Stimulated activated naive CD8-positive, alpha-beta T cell treated with anti-CD3 and anti-CD28 coated beads, Interleukin-15, amount 100 ng/mL, for 72 hours (primary cell): ENCODE results near the gene WIPI1.

Experiments used
- ATAC-seq: fragments of 150-1000 bp; cut with Tn5 transposase; 2 replicates; pipeline ENCODE4 v1.10.0; 2021; ENCODE audit warnings: mild to moderate bottlenecking, moderate library complexity
- DNase-seq, 2 donors: peaks; one replicate each; pipeline ENCODE4 v3.0.0; 2021 to 2022
- H3K27ac Mint-ChIP-seq, 2 donors: one replicate each; pipeline ENCODE4 v1.8.0; 2022; ENCODE audit warnings: mild to moderate bottlenecking in 2 of 2, mixed read lengths in 2 of 2, moderate library complexity in 2 of 2
- H3K27me3 Mint-ChIP-seq: one replicate; pipeline ENCODE4 v1.8.0; 2022; ENCODE audit warnings: mixed read lengths
- H3K4me1 Mint-ChIP-seq: one replicate; pipeline ENCODE4 v1.8.0; 2022; ENCODE audit warnings: mild to moderate bottlenecking, mixed read lengths
- H3K4me3 Mint-ChIP-seq, 2 donors: one replicate each; pipeline ENCODE4 v1.8.0; 2022; ENCODE audit warnings: mild to moderate bottlenecking in 2 of 2, mixed read lengths in 2 of 2, moderate library complexity in 1 of 2
- H3K9me3 Mint-ChIP-seq, 2 donors: one replicate each; pipeline ENCODE4 v1.8.0; 2022; ENCODE audit warnings: mixed read lengths in 2 of 2

The WIPI1 gene

GRCh38 chr17:68433911-68434508 lies 23.3 kb downstream of the WIPI1 start:
- ATAC-seq (no peak), DNase-seq (no peak)
- Mint-ChIP-seq H3K27me3 (no peaks in the 10 kb centered on the region), H3K9me3 (no peaks in the 10 kb centered on the region), H3K27ac (no peak overlapping the region), H3K4me1 (peaks cover 49% of the 10 kb centered on the region), H3K4me3 (no peak overlapping the region)

DNA sequence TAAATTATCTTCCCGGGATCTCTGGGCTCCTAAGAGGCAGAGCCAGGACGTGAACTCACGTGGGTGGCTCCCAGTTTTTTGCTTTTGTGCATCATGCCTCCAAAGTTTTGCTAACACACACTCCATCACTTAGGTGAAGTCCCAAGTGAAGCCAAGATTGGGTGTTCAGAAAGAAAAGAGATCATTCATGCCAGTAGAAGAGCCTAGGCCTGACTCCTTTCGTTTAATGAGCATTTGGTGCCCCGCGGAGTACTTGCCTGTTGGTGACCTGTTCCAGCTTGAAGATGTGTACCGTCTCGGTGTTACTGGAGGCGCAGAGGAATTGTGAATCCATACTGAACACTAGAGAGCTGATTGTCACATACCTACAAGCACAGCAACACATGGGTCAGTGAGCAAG lies 24.1 kb downstream of the WIPI1 start:
- Mint-ChIP-seq H3K9me3 (no peaks in the 10 kb centered on the region), H3K27ac (peak overlapping the region; percentile 34 to 36), H3K4me3 (no peak overlapping the region), H3K4me1 (peaks cover 43% of the 10 kb centered on the region), H3K27me3 (no peaks in the 10 kb centered on the region)
- no peak for DNase-seq
- no peak for ATAC-seq

DNA sequence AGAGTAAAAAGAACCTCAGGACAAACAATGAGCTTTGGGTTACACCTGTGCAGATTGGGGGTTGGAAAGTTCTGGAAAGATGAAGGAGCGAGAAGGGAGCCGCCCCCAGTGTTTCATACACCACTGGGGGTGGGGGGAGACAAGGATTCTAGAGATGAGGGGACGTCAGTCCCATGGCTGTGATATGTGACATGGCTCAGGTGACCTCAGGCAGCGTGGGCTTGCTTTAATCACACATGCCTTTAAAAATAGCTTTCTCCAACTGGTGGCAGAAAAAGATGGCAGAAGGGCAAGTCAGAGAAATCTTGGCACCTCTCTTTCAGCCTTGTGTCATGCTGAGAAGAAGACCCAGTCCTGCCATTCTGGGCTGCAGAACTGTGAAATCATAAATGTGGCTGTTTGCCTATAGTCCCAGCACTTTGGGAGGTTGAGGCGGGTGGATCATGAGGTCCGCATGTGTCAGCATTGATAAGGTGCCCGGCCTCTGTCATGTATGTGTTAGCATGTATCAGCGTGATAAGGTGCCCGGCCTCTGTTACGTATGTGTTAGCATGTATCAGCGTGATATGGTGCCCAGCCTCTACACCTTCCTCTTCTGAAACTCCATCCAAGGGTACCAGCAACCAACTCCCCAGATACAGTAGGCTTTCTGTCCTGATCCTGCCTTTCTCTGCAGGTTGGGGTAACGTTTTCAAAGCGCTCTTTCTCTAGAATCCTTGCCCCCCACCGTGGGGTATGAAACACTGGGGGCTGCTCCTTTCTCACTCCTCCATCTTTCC lies 25.0 kb downstream of the WIPI1 start:
- Mint-ChIP-seq H3K9me3 (no peaks in the 10 kb centered on the region), H3K27me3 (no peaks in the 10 kb centered on the region), H3K4me3 (no peak overlapping the region), H3K4me1 (peaks cover 33% of the 10 kb centered on the region), H3K27ac (no peak overlapping the region)
- DNase-seq, result no peak
- no peak for ATAC-seq

- ATAC-seq (no peak), DNase-seq (no peak)
- Mint-ChIP-seq H3K27ac (no peak overlapping the region), H3K4me1 (peaks cover 27% of the 10 kb centered on the region), H3K4me3 (no peak overlapping the region), H3K9me3 (no peaks in the 10 kb centered on the region), H3K27me3 (no peaks in the 10 kb centered on the region)
These were observed 25.6 kb downstream of the WIPI1 start for GRCh38 chr17:68431661-68432071.

- no peak overlapping the region for H3K4me3 Mint-ChIP-seq
- DNase-seq, result no peak
- H3K27ac Mint-ChIP-seq, result peak overlapping the region in 1 of 2 donors; percentile 10
- H3K9me3 Mint-ChIP-seq, result no peaks in the 10 kb centered on the region
- ATAC-seq, result no peak
- peaks cover 22% of the 10 kb centered on the region for H3K4me1 Mint-ChIP-seq
- no peaks in the 10 kb centered on the region for H3K27me3 Mint-ChIP-seq
These were observed 26.2 kb downstream of the WIPI1 start for GRCh38 chr17:68431045-68431608.

- no peak overlapping the region for H3K4me3 Mint-ChIP-seq
- H3K27me3 Mint-ChIP-seq, result no peaks in the 10 kb centered on the region
- ATAC-seq (no peak), DNase-seq (no peak)
- H3K9me3 Mint-ChIP-seq, result no peaks in the 10 kb centered on the region
- H3K27ac Mint-ChIP-seq, result no peak overlapping the region
- peaks cover 16% of the 10 kb centered on the region for H3K4me1 Mint-ChIP-seq
These were observed 27.4 kb downstream of the WIPI1 start for GRCh38 chr17:68429881-68430280.

- Mint-ChIP-seq H3K27me3 (no peaks in the 10 kb centered on the region), H3K4me1 (peaks cover 16% of the 10 kb centered on the region), H3K9me3 (no peaks in the 10 kb centered on the region), H3K27ac (no peak overlapping the region), H3K4me3 (no peak overlapping the region)
- no peak for DNase-seq
- ATAC-seq, result no peak
These were observed 28.7 kb downstream of the WIPI1 start for GRCh38 chr17:68428498-68429172.

GRCh38 chr17:68427575-68427974 lies 29.7 kb downstream of the WIPI1 start:
- ATAC-seq (no peak), DNase-seq (no peak)
- Mint-ChIP-seq H3K9me3 (no peaks in the 10 kb centered on the region), H3K4me3 (no peak overlapping the region), H3K4me1 (peaks cover 16% of the 10 kb centered on the region), H3K27ac (peak overlapping the region in 1 of 2 donors; percentile 76), H3K27me3 (no peaks in the 10 kb centered on the region)

DNA sequence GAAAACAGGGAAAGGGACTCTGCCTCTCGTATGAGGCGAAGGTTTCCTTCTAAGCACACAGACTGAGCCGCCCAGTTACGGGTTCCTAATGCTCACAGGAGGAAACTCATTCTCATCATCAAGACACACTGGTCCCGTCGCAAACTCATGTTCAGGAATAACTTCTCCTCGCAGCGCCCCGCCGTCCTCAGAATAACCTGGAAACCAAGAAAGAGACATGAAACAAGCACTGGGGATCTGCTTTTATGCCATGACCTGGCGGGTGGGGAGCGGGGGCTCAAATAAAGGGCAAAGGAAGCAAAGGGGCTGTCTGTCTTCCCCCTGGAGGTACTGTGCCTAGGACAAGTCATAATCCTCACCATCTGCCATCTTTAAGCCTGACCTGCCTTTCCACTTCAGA lies 31.3 kb downstream of the WIPI1 start:
- ATAC-seq (no peak), DNase-seq (no peak)
- Mint-ChIP-seq H3K27me3 (no peaks in the 10 kb centered on the region), H3K4me3 (no peak overlapping the region), H3K27ac (no peak overlapping the region), H3K4me1 (peaks cover 4% of the 10 kb centered on the region), H3K9me3 (no peaks in the 10 kb centered on the region)

DNA sequence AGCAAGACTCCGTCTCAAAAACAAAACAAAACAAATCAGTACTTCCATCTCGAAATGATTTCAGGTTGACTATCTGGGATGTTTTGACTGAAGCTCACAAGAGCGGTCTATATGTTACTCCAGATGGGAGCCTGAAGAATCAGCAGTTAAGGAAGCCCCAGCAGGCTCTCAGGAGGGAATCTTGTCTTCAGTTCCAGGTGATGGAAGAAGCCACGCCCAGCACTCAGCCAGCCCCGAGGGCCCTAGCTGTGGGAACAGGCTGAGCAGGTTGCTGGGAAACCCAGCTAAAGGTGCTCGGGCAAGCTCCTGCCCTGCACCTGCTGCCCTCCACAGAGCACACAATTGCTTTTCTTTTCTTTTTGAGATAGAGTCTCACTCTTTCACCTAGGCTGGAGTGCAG lies 32.4 kb downstream of the WIPI1 start:
- Mint-ChIP-seq H3K4me1 (no peaks in the 10 kb centered on the region), H3K27ac (no peak overlapping the region), H3K9me3 (no peaks in the 10 kb centered on the region), H3K4me3 (no peak overlapping the region), H3K27me3 (no peaks in the 10 kb centered on the region)
- ATAC-seq (no peak), DNase-seq (no peak)

- Mint-ChIP-seq H3K9me3 (no peaks in the 10 kb centered on the region), H3K4me1 (no peaks in the 10 kb centered on the region), H3K27me3 (no peaks in the 10 kb centered on the region), H3K4me3 (no peak overlapping the region), H3K27ac (no peak overlapping the region)
- ATAC-seq, result no peak
- no peak for DNase-seq
These were observed 33.1 kb downstream of the WIPI1 start for GRCh38 chr17:68424203-68424602.

DNA sequence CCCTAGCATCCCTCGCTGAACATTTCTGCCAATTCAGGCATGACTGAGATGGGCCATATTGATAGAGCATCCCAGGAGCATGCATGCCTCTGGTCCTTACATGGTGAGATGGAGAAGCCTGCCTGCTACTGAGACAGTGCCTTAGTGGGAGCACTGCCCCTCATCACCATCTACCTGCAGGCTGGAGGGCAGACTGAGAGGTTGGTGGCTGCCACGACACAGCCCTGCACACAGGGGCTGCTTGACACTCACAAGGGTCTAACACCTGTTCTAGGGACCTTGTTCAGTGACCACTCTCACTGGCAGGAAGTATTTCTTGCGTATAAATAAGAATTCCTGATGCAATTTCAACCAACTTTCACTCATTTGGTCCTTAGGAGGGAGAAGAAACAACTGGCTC lies 34.0 kb downstream of the WIPI1 start:
- no peak for DNase-seq
- no peak for ATAC-seq
- Mint-ChIP-seq H3K27me3 (no peaks in the 10 kb centered on the region), H3K4me1 (no peaks in the 10 kb centered on the region), H3K4me3 (no peak overlapping the region), H3K27ac (no peak overlapping the region), H3K9me3 (no peaks in the 10 kb centered on the region)

DNA sequence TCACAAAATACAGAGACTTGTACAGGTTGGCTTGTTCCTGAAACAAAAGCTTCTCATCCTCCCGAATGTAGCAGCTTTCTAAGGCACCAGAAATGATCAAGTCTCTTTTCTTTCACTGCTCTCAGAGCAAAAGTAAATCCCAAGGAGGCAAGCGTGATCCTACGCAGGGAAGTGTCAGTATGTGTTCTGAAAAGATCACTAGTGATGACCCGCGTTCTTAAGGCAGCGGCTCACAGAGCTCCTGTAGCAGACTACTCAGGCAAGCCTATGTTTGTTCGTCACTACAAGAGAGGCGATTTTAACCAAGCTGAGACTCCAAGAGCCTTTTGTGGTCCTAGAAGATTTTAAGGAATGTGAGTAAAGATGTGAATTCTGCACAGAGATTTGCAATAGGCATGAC lies 34.5 kb downstream of the WIPI1 start:
- Mint-ChIP-seq H3K4me3 (no peak overlapping the region), H3K9me3 (no peaks in the 10 kb centered on the region), H3K27ac (no peak overlapping the region), H3K4me1 (no peaks in the 10 kb centered on the region), H3K27me3 (no peaks in the 10 kb centered on the region)
- no peak for DNase-seq
- no peak for ATAC-seq

DNA sequence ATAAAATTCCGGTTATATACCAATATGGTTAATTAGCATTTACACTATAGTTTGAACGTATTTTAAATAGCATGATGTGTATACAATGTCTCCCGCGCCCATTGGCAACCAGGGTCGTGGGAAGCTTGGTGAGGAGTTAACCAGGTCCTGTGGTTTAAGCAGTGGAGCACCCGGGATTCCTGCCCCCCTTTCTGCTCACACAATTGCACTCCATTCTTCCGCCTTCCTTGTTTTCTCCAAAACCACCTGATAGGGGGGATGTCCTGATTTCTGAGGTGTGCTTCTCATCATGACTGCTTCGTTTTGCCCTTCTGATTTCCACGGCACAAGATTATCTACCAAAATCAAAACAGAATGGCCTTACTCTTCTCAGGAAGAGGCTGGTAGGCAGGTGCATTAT lies 35.8 kb downstream of the WIPI1 start:
- DNase-seq (no peak), ATAC-seq (no peak)
- Mint-ChIP-seq H3K27ac (no peak overlapping the region), H3K4me3 (no peak overlapping the region), H3K4me1 (no peaks in the 10 kb centered on the region), H3K9me3 (peaks cover 0 to 6% of the 10 kb centered on the region in 2 donors), H3K27me3 (no peaks in the 10 kb centered on the region)

DNA sequence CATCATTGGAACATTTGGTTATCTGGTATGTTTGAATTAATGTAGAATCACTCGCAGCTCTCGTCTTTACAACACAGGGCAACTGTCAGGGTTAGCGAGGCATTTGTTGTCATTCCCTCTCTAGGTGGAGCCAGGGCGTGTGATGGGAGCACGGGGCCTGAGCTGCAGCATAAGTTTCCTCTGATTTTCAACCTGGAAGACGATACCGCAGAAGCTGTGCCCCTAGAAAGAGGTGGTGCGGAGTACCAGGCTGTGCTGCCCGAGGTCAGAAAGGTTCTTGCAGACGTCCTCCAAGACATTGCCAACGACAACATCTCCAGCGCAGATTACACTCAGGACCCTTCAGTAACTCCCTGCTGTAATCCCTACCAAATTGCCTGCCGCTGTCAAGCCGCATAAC lies 37.2 kb downstream of the WIPI1 start:
- no peak for ATAC-seq
- DNase-seq, result no peak
- Mint-ChIP-seq H3K9me3 (peaks cover under 1 to 16% of the 10 kb centered on the region in 2 donors), H3K27ac (no peak overlapping the region), H3K4me3 (no peak overlapping the region), H3K27me3 (no peaks in the 10 kb centered on the region), H3K4me1 (peaks cover 13% of the 10 kb centered on the region)

DNA sequence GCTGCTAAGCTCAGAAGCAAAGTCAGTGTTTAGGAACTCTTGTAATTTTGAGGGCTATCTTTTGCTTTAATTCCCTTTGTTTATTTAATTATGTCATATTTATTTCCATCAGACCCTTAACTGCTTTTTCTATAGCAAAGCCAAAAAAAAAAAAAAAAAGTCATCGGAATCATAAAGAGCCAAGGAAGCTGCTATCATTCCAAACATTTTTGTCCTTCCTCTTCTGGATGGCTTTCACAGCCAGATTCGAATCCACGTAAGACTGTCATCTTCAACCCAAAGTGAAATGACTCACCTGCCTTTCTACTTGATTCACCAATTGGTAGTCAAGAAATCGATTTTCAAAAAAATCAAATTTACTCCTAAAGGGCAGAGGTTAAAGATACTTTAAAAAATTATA lies 38.4 kb downstream of the WIPI1 start:
- no peak for DNase-seq
- Mint-ChIP-seq H3K27me3 (no peaks in the 10 kb centered on the region), H3K4me3 (no peak overlapping the region), H3K9me3 (peaks cover 7 to 16% of the 10 kb centered on the region in 2 donors), H3K27ac (no peak overlapping the region), H3K4me1 (peaks cover 24% of the 10 kb centered on the region)
- no peak for ATAC-seq
